MCF 10A (cell line): ENCODE measurements around the gene NRL. TPM values are rescaled to one million over a fixed set of nuclear protein-coding genes. Genes with fewer than 3 reads are reported as not detected.

Experiments
- BruUV-seq: library from RNA; stranded (reverse); fragments of 400-500 nt; replicated peaks from 2 replicates; lab custom pipeline; 2021; lab: Mats Ljungman, UMichigan
- CTCF ChIA-PET: fragments of 300-600 bp; sonication (Branson Sonifier 250); formaldehyde crosslinking; extraction: SDS; loops from one replicate; lab custom pipeline; 2021; ENCODE audit warnings: antibody characterized with exemption, inconsistent platforms; lab: Yijun Ruan, JAX
- POLR2A ChIA-PET: fragments of 300-600, 350-650 bp; sonication (Branson Sonifier 250); formaldehyde crosslinking; extraction: SDS; loops from one replicate; lab custom pipeline; 2020; ENCODE audit warnings: antibody characterized with exemption, inconsistent platforms; lab: Yijun Ruan, JAX
- DNase-seq: peaks from one replicate; pipeline ENCODE4 v3.0.0-alpha.2; 2018; ENCODE audit not compliant: unreplicated experiment
- H3K27ac Mint-ChIP-seq: one replicate; pipeline ENCODE4 v1.8.0; 2022; ENCODE audit warnings: mild to moderate bottlenecking, low read depth, mixed read lengths; ENCODE audit not compliant: unreplicated experiment
- H3K27me3 Mint-ChIP-seq: one replicate; pipeline ENCODE4 v1.8.0; 2022; ENCODE audit warnings: mixed read lengths; ENCODE audit not compliant: insufficient read depth, unreplicated experiment
- H3K36me3 Mint-ChIP-seq: one replicate; pipeline ENCODE4 v1.8.0; 2022; ENCODE audit warnings: mild to moderate bottlenecking, moderate library complexity, mixed read lengths; ENCODE audit not compliant: insufficient read depth, unreplicated experiment
- H3K4me1 Mint-ChIP-seq: one replicate; pipeline ENCODE4 v1.8.0; 2022; ENCODE audit warnings: mixed read lengths; ENCODE audit not compliant: insufficient read depth, unreplicated experiment
- H3K4me3 Mint-ChIP-seq: one replicate; pipeline ENCODE4 v1.8.0; 2022; ENCODE audit warnings: mild to moderate bottlenecking, moderate library complexity, mixed read lengths; ENCODE audit not compliant: unreplicated experiment
- H3K9me3 Mint-ChIP-seq: one replicate; pipeline ENCODE4 v1.8.0; 2022; ENCODE audit warnings: mixed read lengths; ENCODE audit not compliant: unreplicated experiment
- intact Hi-C: fragments of 100-400 bp; cut with micrococcal nuclease; formaldehyde crosslinking; loops from 2 replicates; pipeline ENCODE4 v1.14.1; 2022
- total RNA-seq: library from RNA; stranded (reverse); gene quantifications from 2 replicates; pipeline ENCODE4 v1.2.3, GENCODE V29; 2022
- TF ChIP-seq, protein P1 (sequence below): fragments of 200-600 bp; IDR thresholded peaks from one replicate; pipeline ENCODE4 v1.8.0; 2022; ENCODE audit warnings: antibody characterized with exemption, mild to moderate bottlenecking; ENCODE audit not compliant: unreplicated experiment

The NRL gene
- total RNA-seq, 1 experiment from 2014 or later, result 2.1 TPM

DNA sequence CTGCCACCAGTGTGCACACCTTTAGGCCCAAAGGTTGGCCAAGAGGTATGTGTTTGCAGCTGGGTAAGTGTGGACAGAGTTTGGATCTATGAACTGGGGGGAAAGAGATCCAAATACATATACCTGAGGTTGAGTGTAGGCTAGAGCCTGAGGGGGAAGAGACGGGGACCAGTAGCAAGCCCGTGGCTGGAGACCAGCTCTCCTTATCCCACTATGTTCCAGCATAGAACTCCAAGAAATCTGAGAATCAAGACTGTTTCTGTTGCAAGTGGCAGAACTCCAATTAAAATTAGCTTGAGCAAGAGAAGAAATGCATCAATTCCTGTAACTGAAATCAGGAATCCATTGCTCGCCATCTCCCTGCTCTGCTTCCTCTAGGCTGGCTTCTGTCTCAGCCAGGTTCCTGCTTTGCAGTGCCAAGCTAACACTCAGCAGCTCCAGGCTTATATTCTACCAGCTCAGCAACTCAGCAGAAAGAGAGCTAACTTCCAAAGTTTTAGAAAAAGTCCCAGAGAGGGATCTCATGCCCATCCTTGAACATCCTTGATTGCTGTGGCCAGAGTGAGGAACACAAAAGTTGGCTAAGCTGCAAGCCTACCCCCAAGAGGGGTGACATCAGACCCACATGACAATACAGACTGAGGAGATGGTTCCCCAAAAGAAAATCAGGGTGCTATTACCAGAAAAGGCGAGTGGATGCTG, 22.1 kb downstream of the NRL start:
- Mint-ChIP-seq H3K27ac (peak overlapping the region; percentile 59), H3K27me3 (no peaks in the 10 kb centered on the region), H3K4me1 (peaks cover 19% of the 10 kb centered on the region), H3K4me3 (no peak overlapping the region), H3K36me3 (peaks cover 14% of the 10 kb centered on the region), H3K9me3 (no peaks in the 10 kb centered on the region)
- no peak for DNase-seq
- no TSS peak for BruUV-seq
- intact Hi-C loops, result loop anchor here (5.0 kb wide), 2 partner anchors 70 to 525 kb away; partner anchors contain the start of genes AP1G2 and IRF9
- TF ChIP-seq, protein P1, sequence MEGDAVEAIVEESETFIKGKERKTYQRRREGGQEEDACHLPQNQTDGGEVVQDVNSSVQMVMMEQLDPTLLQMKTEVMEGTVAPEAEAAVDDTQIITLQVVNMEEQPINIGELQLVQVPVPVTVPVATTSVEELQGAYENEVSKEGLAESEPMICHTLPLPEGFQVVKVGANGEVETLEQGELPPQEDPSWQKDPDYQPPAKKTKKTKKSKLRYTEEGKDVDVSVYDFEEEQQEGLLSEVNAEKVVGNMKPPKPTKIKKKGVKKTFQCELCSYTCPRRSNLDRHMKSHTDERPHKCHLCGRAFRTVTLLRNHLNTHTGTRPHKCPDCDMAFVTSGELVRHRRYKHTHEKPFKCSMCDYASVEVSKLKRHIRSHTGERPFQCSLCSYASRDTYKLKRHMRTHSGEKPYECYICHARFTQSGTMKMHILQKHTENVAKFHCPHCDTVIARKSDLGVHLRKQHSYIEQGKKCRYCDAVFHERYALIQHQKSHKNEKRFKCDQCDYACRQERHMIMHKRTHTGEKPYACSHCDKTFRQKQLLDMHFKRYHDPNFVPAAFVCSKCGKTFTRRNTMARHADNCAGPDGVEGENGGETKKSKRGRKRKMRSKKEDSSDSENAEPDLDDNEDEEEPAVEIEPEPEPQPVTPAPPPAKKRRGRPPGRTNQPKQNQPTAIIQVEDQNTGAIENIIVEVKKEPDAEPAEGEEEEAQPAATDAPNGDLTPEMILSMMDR, result no peak
- CTCF ChIA-PET, result interaction anchor here (0.6 to 11.2 kb wide), 17 partner anchors 8 to 953 kb away, joined by 3 to 272 read pairs (median 4); partner anchors contain the start of genes DCAF11 and DHRS4L2
- POLR2A ChIA-PET, result interaction anchor here (0.6 to 6.4 kb wide), 9 partner anchors 15 to 592 kb away, joined by 3 to 90 read pairs (median 4); partner anchors contain the start of genes DCAF11, EMC9, LTB4R2 and NRL

DNA sequence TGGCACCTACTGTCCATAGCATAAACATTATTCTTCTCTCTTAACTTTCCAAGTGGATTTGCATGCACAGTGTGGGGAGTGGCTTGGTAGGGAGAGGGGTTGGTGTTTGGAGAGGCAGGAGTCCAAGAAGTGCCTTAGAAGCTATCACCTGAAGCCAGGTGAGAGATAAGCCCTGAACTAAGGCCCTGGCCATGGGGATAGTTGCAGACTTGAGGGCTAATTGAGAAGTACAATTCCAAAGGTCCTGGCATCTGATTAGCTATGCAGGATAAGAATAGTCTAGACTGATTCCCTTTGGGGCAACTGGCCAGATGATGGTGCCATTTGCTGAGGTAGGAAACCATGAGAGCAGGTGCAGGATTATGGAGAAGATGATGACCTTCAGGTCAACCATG, 22.6 kb downstream of the NRL start:
- H3K9me3 Mint-ChIP-seq, result no peaks in the 10 kb centered on the region
- ChIA-PET CTCF (interaction anchor here (0.7 to 11.2 kb wide), 13 partner anchors 11 to 460 kb away, joined by 3 to 272 read pairs (median 6); partner anchors contain the start of genes DCAF11 and DHRS4L2), POLR2A (interaction anchor here (0.6 to 6.4 kb wide), 8 partner anchors 16 to 593 kb away, joined by 3 to 90 read pairs (median 4); partner anchors contain the start of genes DCAF11, LTB4R2, NRL and RNF31)
- no TSS peak for BruUV-seq
- DNase-seq, result no peak
- TF ChIP-seq, protein P1, result no peak
- H3K4me3 Mint-ChIP-seq, result no peak overlapping the region
- no peaks in the 10 kb centered on the region for H3K27me3 Mint-ChIP-seq
- intact Hi-C loops, result loop anchor here (5.0 kb wide), 2 partner anchors 70 to 525 kb away; partner anchors contain the start of genes AP1G2 and IRF9
- peaks cover 19% of the 10 kb centered on the region for H3K4me1 Mint-ChIP-seq
- no peak overlapping the region for H3K27ac Mint-ChIP-seq
- peaks cover 16% of the 10 kb centered on the region for H3K36me3 Mint-ChIP-seq

DNA sequence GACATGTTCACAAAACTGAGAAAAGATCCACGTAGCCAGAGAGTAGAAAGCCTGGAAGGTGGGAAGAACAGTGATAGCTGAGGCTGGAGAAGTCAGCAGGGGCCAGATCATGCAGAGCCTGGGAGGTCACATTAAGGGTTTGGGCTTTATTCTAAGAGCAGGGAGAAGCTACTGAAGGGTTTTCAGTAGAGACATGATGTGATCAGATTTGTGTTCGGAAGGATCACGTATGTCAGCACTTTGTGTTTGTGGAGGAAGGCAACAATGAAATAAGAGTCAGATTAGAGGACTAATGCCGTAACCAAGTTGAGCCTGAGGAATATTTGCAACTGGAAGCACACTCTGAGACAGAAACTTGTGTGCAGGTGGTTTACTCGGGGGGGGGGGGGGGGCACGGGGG, 24.9 kb downstream of the NRL start:
- CTCF ChIA-PET, result interaction anchor here (0.6 to 11.2 kb wide), 32 partner anchors 9 to 615 kb away, joined by 3 to 272 read pairs (median 4); partner anchors contain the start of genes DCAF11, DHRS4L2, IPO4 and IRF9
- Mint-ChIP-seq H3K9me3 (no peaks in the 10 kb centered on the region), H3K4me1 (peaks cover 11% of the 10 kb centered on the region), H3K27me3 (no peaks in the 10 kb centered on the region), H3K36me3 (peaks cover 11% of the 10 kb centered on the region), H3K4me3 (no peak overlapping the region), H3K27ac (no peak overlapping the region)
- intact Hi-C loops, result loop anchor here (1.0 to 5.0 kb wide), 4 partner anchors 32 to 523 kb away; partner anchors contain the start of genes AP1G2 and IRF9
- no TSS peak for BruUV-seq
- TF ChIP-seq, protein P1, result no peak
- POLR2A ChIA-PET, result interaction anchor here (2.2 to 6.4 kb wide), 2 partner anchors 18 to 58 kb away, joined by 7 to 90 read pairs; partner anchors contain the start of gene RNF31
- DNase-seq, result no peak

DNA sequence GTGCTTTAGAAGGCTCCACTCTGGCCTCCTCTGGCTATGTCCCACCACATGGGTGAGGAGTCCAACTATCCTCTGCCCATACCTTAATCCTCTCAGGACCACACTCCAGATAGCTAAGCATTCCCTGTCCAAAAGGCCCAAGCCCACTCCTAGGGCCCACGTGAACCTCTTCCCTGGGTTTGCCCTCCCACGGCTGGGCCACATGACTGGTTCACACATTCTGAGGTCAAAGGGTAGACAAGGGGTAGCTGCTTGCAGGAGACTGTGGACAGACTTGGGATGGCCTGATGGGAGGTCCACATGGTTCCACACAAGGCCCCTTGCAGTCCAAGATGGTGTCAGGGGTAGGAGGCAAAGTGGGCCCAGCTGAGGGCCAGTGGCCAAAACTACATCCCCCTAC, 26.7 kb downstream of the NRL start:
- TF ChIP-seq, protein P1, result no peak
- ChIA-PET POLR2A (no interaction called here), CTCF (interaction anchor here (0.8 to 11.2 kb wide), 4 partner anchors 9 to 111 kb away, joined by 4 to 272 read pairs (median 5); no protein-coding TSS in a partner anchor)
- intact Hi-C loops, result no loop called here
- DNase-seq, result no peak
- BruUV-seq, result no TSS peak
- H3K4me1 Mint-ChIP-seq, result no peaks in the 10 kb centered on the region
- H3K9me3 Mint-ChIP-seq, result no peaks in the 10 kb centered on the region
- no peak overlapping the region for H3K27ac Mint-ChIP-seq
- H3K27me3 Mint-ChIP-seq, result no peaks in the 10 kb centered on the region
- H3K4me3 Mint-ChIP-seq, result no peak overlapping the region
- peaks cover 11% of the 10 kb centered on the region for H3K36me3 Mint-ChIP-seq
